Heart left ventricle (tissue), 16 donors: ENCODE measurements around the gene RSU1. TPM values are rescaled to one million over a fixed set of nuclear protein-coding genes. Genes with fewer than 3 reads are reported as not detected.

ENCODE experiments used
- ATAC-seq, 4 donors: fragments of 200-7000 bp; cut with Tn5 transposase; one replicate each; pipeline ENCODE4 v1.9.1; 2020 to 2022; ENCODE audit warnings: moderate library complexity in 4 of 4, mild to moderate bottlenecking in 3 of 4, moderate number of reproducible peaks in 1 of 4
- DNase-seq, 5 donors: peaks; one replicate each; pipeline ENCODE4 v3.0.0-alpha.2; 2020
- H3K27ac ChIP-seq, 12 donors: fragments of 200-600 bp; sonication (generic) in 4 of 12; one replicate each; pipeline versions ENCODE4 v1.5.0 to v1.8.0; 2016 to 2022; ENCODE audit warnings: mild to moderate bottlenecking in 2 of 12
- H3K27me3 ChIP-seq, 9 donors: fragments of 200-600 bp; sonication (generic) in 2 of 9; one replicate each; pipeline versions ENCODE4 v1.5.1 to v1.8.0; 2016 to 2022; ENCODE audit warnings: mild to moderate bottlenecking in 3 of 9
- H3K36me3 ChIP-seq, 9 donors: fragments of 200-600 bp; sonication (generic) in 2 of 9; one replicate each; pipeline versions ENCODE4 v1.5.0 to v1.8.0; 2018 to 2022; ENCODE audit warnings: mild to moderate bottlenecking in 2 of 9
- H3K4me1 ChIP-seq, 12 donors: fragments of 200-600 bp; sonication (generic) in 4 of 12; one replicate each; pipeline versions ENCODE4 v1.5.0 to v1.8.0; 2016 to 2022; ENCODE audit warnings: mild to moderate bottlenecking in 3 of 12
- H3K4me3 ChIP-seq, 12 donors: fragments of 200-600 bp; sonication (generic) in 4 of 12; one replicate each; pipeline versions ENCODE4 v1.5.0 to v1.8.0; 2017 to 2022; ENCODE audit warnings: mild to moderate bottlenecking in 9 of 12, moderate library complexity in 4 of 12
- H3K9me3 ChIP-seq, 12 donors: fragments of 200-600 bp; sonication (generic) in 4 of 12; one replicate each; pipeline versions ENCODE4 v1.5.0 to v1.8.0; 2016 to 2022; ENCODE audit warnings: mild to moderate bottlenecking in 1 of 12
- CTCF ChIP-seq, 12 donors: fragments of 200-600 bp; sonication (generic) in 4 of 12; IDR thresholded peaks; one replicate each; pipeline versions ENCODE4 v1.5.0 to v1.8.0; 2018 to 2022; ENCODE audit warnings: antibody characterized with exemption in 12 of 12, mild to moderate bottlenecking in 5 of 12
- POLR2A ChIP-seq, 2 donors: fragments of 450-650 bp; IDR thresholded peaks; one replicate each; pipeline ENCODE4 v1.6.1; 2017; ENCODE audit warnings: antibody characterized with exemption in 2 of 2, mild to moderate bottlenecking in 2 of 2, moderate library complexity in 2 of 2
- WGBS, 4 donors: extraction: QIAGEN DNeasy Blood & Tissue Kit in 2 of 4; methylation state at CpG; one replicate each; pipeline versions ENCODE4 v1.1.5 to v1.1.7; 2013 to 2018; 5-methylcytosine and 5-hydroxymethylcytosine counted together
- intact Hi-C, 10 donors: fragments of 100-400 bp; cut with DNase I; formaldehyde crosslinking; loops; one replicate each; pipeline versions ENCODE4 v1.11.1 to v1.14.2; 2022
- polyA plus RNA-seq, 2 donors: library from polyadenylated mRNA; stranded (reverse); fragments of 200-250 nt; gene quantifications; one replicate each; pipeline ENCODE4 v1.2.3, GENCODE V29; 2013
- total RNA-seq, 9 donors: library from RNA; depleted of rRNA in 2 of 9; stranded (reverse); fragments of >200 nt in 2 of 9; fragmentation: NEBNext Ultra II Directional in 3 of 9; extraction: Animal tissue kit (Norgen Biotek cat#: 25700) in 3 of 9; gene quantifications; one replicate each; pipeline versions ENCODE4 v1.1.0 to v1.2.4, GENCODE V29; 2016 to 2023
- donor health status: ischemic (EF 13 %, LVEDD 7.1; RV severe dilation, severe dysfunction).
- donor health status: healthy with polysubstance abuse.
- donor health status: DM: no; HTN: yes; CAD: no.
- donor health status: DM: no; HTN: no; CAD: no.
- donor health status: ischemic (EF 25% LVEDD 6.9; RV normal size, moderate dysfunction).
- donor health status: ischemic (EF 25% LVEDD 5.7; RV mildly dilated, moderate dysfunction).
- donor health status: healthy.
- donor health status: DM: yes; HTN: yes; CAD: no.
- donor health status: ischemic (EF 35%, LVEDD 5.7; RV mildly dilated, moderate dysfunction).
- donor health status: nonischemic (EF 11% LVEDD 7.7; RV severe dilation, severe dysfunction).
- donor health status: DM: yes; HTN: yes; CAD: no.
- donor health status: PGD.
- donor health status: ischemic (EF 29% LVEDD 5.4; RV normal size, mild dysfunction).
- donor health status: nonischemic (EF 23%, LVEDD 6.1; RV moderate dilation, normal function).

The RSU1 gene
- total and polyA plus RNA-seq, 11 donors: 29.6 to 84.1 (median 53.0) TPM

GRCh38 chr10:16745061-16745460 lies 72.2 kb downstream of the RSU1 start:
- no peaks in the 10 kb centered on the region for H3K4me1 ChIP-seq
- 82 to 98% (median 93%) methylated on average over 6 of the region's 6 CpGs for WGBS, 4 donors
- H3K27ac ChIP-seq: no peak overlapping the region
- TF ChIP-seq POLR2A (IDR thresholded peaks at IDR 0.05): no peak
- TF ChIP-seq CTCF (IDR thresholded peaks at IDR 0.05): no peak
- no peak overlapping the region for H3K4me3 ChIP-seq
- ATAC-seq (no peak), DNase-seq (no peak)
- intact Hi-C loops: no loop called here
- no peaks in the 10 kb centered on the region for H3K27me3 ChIP-seq
- H3K36me3 ChIP-seq: peaks cover 0 to 31% (median 16%) of the 10 kb centered on the region in 9 donors
- H3K9me3 ChIP-seq: peaks cover 0 to 8% (median 0%) of the 10 kb centered on the region in 12 donors

- Histone ChIP-seq H3K4me1 (no peaks in the 10 kb centered on the region), H3K27ac (no peak overlapping the region), H3K27me3 (no peaks in the 10 kb centered on the region), H3K36me3 (peaks cover 0 to 16% (median 8%) of the 10 kb centered on the region in 9 donors), H3K4me3 (no peak overlapping the region), H3K9me3 (peaks cover 0 to 27% (median 0%) of the 10 kb centered on the region in 12 donors)
- ATAC-seq: no peak
- 72 to 76% (median 74%) methylated on average over 8 of the region's 8 CpGs for WGBS, 4 donors
- no peak for DNase-seq
- TF ChIP-seq CTCF (IDR thresholded peaks at IDR 0.05): no peak
- TF ChIP-seq POLR2A (IDR thresholded peaks at IDR 0.05): no peak
- intact Hi-C loops: no loop called here
Measured at GRCh38 chr10:16742165-16742960, 74.9 kb downstream of the RSU1 start.

- Histone ChIP-seq H3K4me3 (no peak overlapping the region), H3K9me3 (peaks cover 0 to 36% (median 6%) of the 10 kb centered on the region in 12 donors), H3K36me3 (peaks cover 0 to 16% (median 8%) of the 10 kb centered on the region in 9 donors), H3K27me3 (no peaks in the 10 kb centered on the region), H3K27ac (no peak overlapping the region), H3K4me1 (no peaks in the 10 kb centered on the region)
- intact Hi-C loops: no loop called here
- TF ChIP-seq POLR2A (IDR thresholded peaks at IDR 0.05) (no peak), CTCF (IDR thresholded peaks at IDR 0.05) (no peak)
- no peak for DNase-seq
- no peak for ATAC-seq
- 92 to 96% (median 94%) methylated on average over 2 of the region's 2 CpGs for WGBS, 4 donors
Measured at GRCh38 chr10:16741540-16741939, 75.7 kb downstream of the RSU1 start.

- no peak for TF ChIP-seq POLR2A (IDR thresholded peaks at IDR 0.05)
- ATAC-seq (no peak), DNase-seq (no peak)
- Histone ChIP-seq H3K4me3 (no peak overlapping the region), H3K27ac (no peak overlapping the region), H3K4me1 (no peaks in the 10 kb centered on the region), H3K9me3 (peaks cover 0 to 45% (median 7%) of the 10 kb centered on the region in 12 donors), H3K36me3 (peaks cover 0 to 38% (median 8%) of the 10 kb centered on the region in 9 donors), H3K27me3 (no peaks in the 10 kb centered on the region)
- WGBS, 4 donors: 98 to 100% (median 99%) methylated on average over 2 of the region's 2 CpGs
- intact Hi-C loops: no loop called here
Measured at GRCh38 chr10:16737420-16737819, 79.8 kb downstream of the RSU1 start.
